AG04450 (cell line): Measurements from ENCODE around the gene TPST1. TPM values are rescaled to one million over a fixed set of nuclear protein-coding genes. Genes with fewer than 3 reads are reported as not detected.

Experiments
- CTCF ChIA-PET: fragments of 300-600, 350-600 bp; formaldehyde crosslinking; extraction: SDS; loops from one replicate; lab custom pipeline; 2022; ENCODE audit warnings: antibody characterized with exemption, inconsistent platforms; lab: Charles Lee
- POLR2A ChIA-PET: fragments of 350-600 bp; formaldehyde crosslinking; extraction: SDS; loops from one replicate; lab custom pipeline; 2021; ENCODE audit warnings: antibody characterized with exemption, inconsistent platforms; lab: Yijun Ruan, JAX
- DNase-seq: peaks from one replicate; pipeline ENCODE4 v3.0.0-alpha.2; 2011; ENCODE audit warnings: low read depth, low spot score
- H3K27ac ChIP-seq: one replicate; pipeline ENCODE4 v1.5.1; 2012; ENCODE audit warnings: low read depth, low read length, control low read depth
- H3K27me3 ChIP-seq: one replicate; pipeline ENCODE4 v1.6.0; 2012; ENCODE audit warnings: low read length; ENCODE audit not compliant: control insufficient read depth, insufficient read depth
- H3K4me3 ChIP-seq: 2 replicates; pipeline ENCODE4 v1.5.1; 2011; ENCODE audit warnings: mild to moderate bottlenecking, low read depth, low read length, control low read depth
- H3K9me3 ChIP-seq: 2 replicates; pipeline ENCODE4 v1.5.1; 2012; ENCODE audit warnings: low read length; ENCODE audit not compliant: control insufficient read depth, insufficient read depth
- CTCF ChIP-seq: IDR thresholded peaks from 2 replicates; pipeline ENCODE4 v1.5.1; 2011; ENCODE audit warnings: low read depth, low read length, control low read depth, inconsistent platforms
- polyA plus RNA-seq: library from polyadenylated mRNA; depleted of rRNA; stranded (reverse); fragments of >200 nt; gene quantifications from 2 replicates; pipeline ENCODE4 v1.2.3, GENCODE V29; 2011

TPST1 gene
- polyA plus RNA-seq, 1 experiment: 129 TPM

- no peaks in the 10 kb centered on the region for H3K27me3 ChIP-seq
- POLR2A ChIA-PET: no interaction called here
- H3K27ac ChIP-seq: no peak overlapping the region
- peaks cover 4% of the 10 kb centered on the region; the same call in 1 of the 2 replicates for H3K9me3 ChIP-seq
- DNase-seq: no peak
- CTCF ChIA-PET: interaction anchor here (0.6 to 0.7 kb wide), 2 partner anchors 32 to 103 kb away, joined by 3 to 5 read pairs; partner anchors contain the start of gene TPST1
- H3K4me3 ChIP-seq: no peak overlapping the region
- no peak for TF ChIP-seq CTCF
Observed at GRCh38 chr7:66236713-66237303, 31.7 kb downstream of the TPST1 start.

- Histone ChIP-seq H3K4me3 (no peak overlapping the region), H3K9me3 (no peaks in the 10 kb centered on the region), H3K27me3 (no peaks in the 10 kb centered on the region), H3K27ac (no peak overlapping the region)
- TF ChIP-seq CTCF: no peak
- ChIA-PET CTCF (no interaction called here), POLR2A (interaction anchor here (0.6 kb wide), 1 partner anchor 273 kb away, joined by 3 read pairs; no protein-coding TSS in a partner anchor)
- no peak for DNase-seq
Observed at GRCh38 chr7:66237906-66238772, 33.0 kb downstream of the TPST1 start.

GRCh38 chr7:66238773-66239466, 33.8 kb downstream of the TPST1 start:
- Histone ChIP-seq H3K4me3 (no peak overlapping the region), H3K27me3 (no peaks in the 10 kb centered on the region), H3K9me3 (no peaks in the 10 kb centered on the region), H3K27ac (no peak overlapping the region)
- TF ChIP-seq CTCF: no peak
- POLR2A ChIA-PET: interaction anchor here (0.6 kb wide), 1 partner anchor 272 kb away, joined by 3 read pairs; no protein-coding TSS in a partner anchor
- DNase-seq: no peak
- CTCF ChIA-PET: no interaction called here

- Histone ChIP-seq H3K4me3 (no peak overlapping the region), H3K27ac (no peak overlapping the region), H3K9me3 (no peaks in the 10 kb centered on the region), H3K27me3 (no peaks in the 10 kb centered on the region)
- no peak for TF ChIP-seq CTCF
- no peak for DNase-seq
- CTCF ChIA-PET: no interaction called here
- POLR2A ChIA-PET: interaction anchor here (0.6 kb wide), 1 partner anchor 18 kb away, joined by 3 read pairs; no protein-coding TSS in a partner anchor
Observed at GRCh38 chr7:66239467-66239856, 34.3 kb downstream of the TPST1 start.
